ENCODE data around the gene LGALS12.

- TF ChIP-seq EP300 (IDR thresholded peaks at IDR 0.05) (no peak), CTCF (IDR thresholded peaks at IDR 0.05) (no peak)
These were observed 46.0 kb downstream of the LGALS12 start for GRCh38 chr11:63551889-63552266.

Data from gastroesophageal sphincter (tissue), 3 donors.